HG03439 (cell line): ENCODE measurements around the gene VEPH1.

ENCODE experiments used
- ATAC-seq: cut with Tn5 transposase; IDR thresholded peaks from one replicate; pipeline ENCODE4 v1.9.1; 2021; ENCODE audit warnings: mild to moderate bottlenecking, moderate library complexity; ENCODE audit not compliant: unreplicated experiment

Gene VEPH1

DNA sequence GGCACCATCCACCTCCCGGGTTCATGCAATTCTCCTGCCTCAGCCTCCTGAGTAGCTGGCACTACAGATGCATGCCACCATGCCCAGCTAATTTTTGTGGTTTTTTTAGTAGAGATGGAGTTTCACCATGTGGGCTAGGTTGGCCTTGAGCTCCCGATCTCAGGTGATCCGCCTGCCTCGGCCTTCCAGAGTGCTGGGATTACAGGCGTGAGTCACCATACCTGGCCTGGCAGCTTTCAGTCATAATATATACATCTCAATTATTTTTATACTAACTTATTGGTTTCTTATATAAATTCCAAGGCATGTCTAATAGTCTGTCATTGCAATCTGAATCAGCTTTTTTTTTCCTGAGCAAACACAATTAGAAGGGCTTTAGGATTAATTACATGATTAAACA lies 269.3 kb downstream of the VEPH1 start:
- ATAC-seq, result no peak

GRCh38 chr3:157232141-157232540 lies 271.1 kb downstream of the VEPH1 start:
- ATAC-seq, result no peak

DNA sequence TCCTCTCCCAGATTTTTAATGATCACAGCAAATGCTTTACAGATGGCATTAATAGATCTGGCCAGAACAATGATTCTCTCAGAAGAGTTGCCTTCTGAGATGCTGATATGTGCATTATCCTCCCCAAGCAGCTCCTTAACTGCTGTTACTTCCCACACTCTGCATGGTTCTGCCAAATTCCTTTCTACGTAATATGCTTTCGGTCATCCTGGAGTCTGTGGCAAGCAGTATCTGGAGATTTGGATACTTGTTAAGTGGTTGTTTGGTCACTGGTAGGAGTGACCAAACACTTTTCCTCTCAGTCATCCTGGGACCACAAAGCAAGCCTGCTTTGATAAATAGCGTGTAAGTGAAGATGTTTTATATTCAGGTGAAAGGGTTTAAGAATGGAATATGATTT lies 272.1 kb downstream of the VEPH1 start:
- no peak for ATAC-seq

GRCh38 chr3:157226173-157226847 lies 276.9 kb downstream of the VEPH1 start:
- ATAC-seq, result no peak

GRCh38 chr3:157225001-157225400 lies 278.2 kb downstream of the VEPH1 start:
- ATAC-seq, result no peak

DNA sequence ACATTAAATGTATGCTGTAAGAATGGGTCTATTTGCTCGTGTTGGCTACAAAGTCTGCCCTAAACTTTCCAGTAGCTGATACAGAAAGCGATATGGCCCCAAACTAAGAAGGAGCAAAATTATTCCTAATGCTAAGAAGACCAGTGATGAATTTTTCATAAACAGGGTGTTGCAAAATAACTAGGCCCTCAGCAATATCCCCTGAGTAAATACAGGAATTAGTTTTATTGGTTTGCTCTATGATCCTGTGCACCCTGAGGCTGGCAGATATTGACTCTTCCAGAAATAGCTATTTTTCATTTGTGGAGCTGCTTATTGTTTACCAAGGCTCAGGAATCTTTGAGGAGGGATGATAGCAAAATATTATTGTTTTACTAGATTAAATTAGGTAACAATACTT lies 282.3 kb downstream of the VEPH1 start:
- no peak for ATAC-seq

- ATAC-seq, result no peak
Measured at GRCh38 chr3:157220211-157220610, 283.0 kb downstream of the VEPH1 start.

GRCh38 chr3:157219215-157219614 lies 284.0 kb downstream of the VEPH1 start:
- ATAC-seq, result no peak
